NB4 (cell line): ENCODE results near the gene CCDC198.

Experiments used
- MAX ChIP-seq: IDR thresholded peaks from 2 replicates; pipeline ENCODE4 v1.6.1; 2011; ENCODE audit warnings: low read depth, low read length
- MYC ChIP-seq: IDR thresholded peaks from 2 replicates; pipeline ENCODE4 v1.6.1; 2011; ENCODE audit warnings: low read depth, low read length
- POLR2A ChIP-seq: IDR thresholded peaks from 2 replicates; pipeline ENCODE4 v1.6.1; 2011; ENCODE audit warnings: mild to moderate bottlenecking; ENCODE audit not compliant: insufficient read length; ENCODE audit errors: extremely low read depth
- TF ChIP-seq, protein P1 (sequence below): IDR thresholded peaks from one replicate; pipeline ENCODE4 v1.5.1; 2012; ENCODE audit warnings: low read depth, low read length

DNA sequence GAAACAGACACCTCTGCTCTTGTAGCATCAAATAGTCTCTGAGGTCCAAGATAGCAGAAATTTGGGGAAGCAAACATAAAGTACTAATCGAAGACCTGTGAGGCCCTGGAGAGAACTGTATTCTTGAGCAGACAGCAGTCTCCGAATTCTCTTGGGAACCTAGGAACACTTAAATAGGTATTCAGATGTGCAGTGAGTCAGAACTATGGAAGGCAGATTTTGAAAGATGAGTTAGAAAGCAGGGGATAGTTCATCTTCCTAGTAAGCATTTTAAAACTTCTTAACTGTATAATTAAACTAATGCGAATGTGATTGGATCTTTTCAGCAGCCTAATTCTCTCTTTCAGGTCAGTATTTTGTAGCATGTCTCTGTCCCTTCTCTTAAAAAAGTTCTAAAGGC lies 72.7 kb downstream of the CCDC198 start:
- TF ChIP-seq, protein P1, sequence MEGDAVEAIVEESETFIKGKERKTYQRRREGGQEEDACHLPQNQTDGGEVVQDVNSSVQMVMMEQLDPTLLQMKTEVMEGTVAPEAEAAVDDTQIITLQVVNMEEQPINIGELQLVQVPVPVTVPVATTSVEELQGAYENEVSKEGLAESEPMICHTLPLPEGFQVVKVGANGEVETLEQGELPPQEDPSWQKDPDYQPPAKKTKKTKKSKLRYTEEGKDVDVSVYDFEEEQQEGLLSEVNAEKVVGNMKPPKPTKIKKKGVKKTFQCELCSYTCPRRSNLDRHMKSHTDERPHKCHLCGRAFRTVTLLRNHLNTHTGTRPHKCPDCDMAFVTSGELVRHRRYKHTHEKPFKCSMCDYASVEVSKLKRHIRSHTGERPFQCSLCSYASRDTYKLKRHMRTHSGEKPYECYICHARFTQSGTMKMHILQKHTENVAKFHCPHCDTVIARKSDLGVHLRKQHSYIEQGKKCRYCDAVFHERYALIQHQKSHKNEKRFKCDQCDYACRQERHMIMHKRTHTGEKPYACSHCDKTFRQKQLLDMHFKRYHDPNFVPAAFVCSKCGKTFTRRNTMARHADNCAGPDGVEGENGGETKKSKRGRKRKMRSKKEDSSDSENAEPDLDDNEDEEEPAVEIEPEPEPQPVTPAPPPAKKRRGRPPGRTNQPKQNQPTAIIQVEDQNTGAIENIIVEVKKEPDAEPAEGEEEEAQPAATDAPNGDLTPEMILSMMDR, result no peak
- TF ChIP-seq POLR2A (no peak), MAX (no peak), MYC (no peak)
